Upper lobe of right lung (tissue), 1 donor: ENCODE results near the gene KCTD15. TPM values are rescaled to one million over a fixed set of nuclear protein-coding genes. Genes with fewer than 3 reads are reported as not detected.

ENCODE experiments used
- ATAC-seq: fragments of 200-7000 bp; cut with Tn5 transposase; one replicate; pipeline ENCODE4 v1.9.1; 2020; ENCODE audit warnings: mild to moderate bottlenecking, moderate library complexity
- DNase-seq: peaks from one replicate; pipeline ENCODE4 v3.0.0-alpha.2; 2020
- H3K27ac ChIP-seq: fragments of 200-600 bp; one replicate; pipeline ENCODE4 v1.8.0; 2022
- H3K27me3 ChIP-seq: fragments of 200-600 bp; one replicate; pipeline ENCODE4 v1.8.0; 2022; ENCODE audit warnings: mild to moderate bottlenecking
- H3K36me3 ChIP-seq: fragments of 200-600 bp; one replicate; pipeline ENCODE4 v1.8.0; 2022
- H3K4me1 ChIP-seq: fragments of 200-600 bp; one replicate; pipeline ENCODE4 v1.8.0; 2022
- H3K4me3 ChIP-seq: fragments of 200-600 bp; one replicate; pipeline ENCODE4 v1.8.0; 2022; ENCODE audit warnings: mild to moderate bottlenecking
- H3K9me3 ChIP-seq: fragments of 200-600 bp; one replicate; pipeline ENCODE4 v1.8.0; 2022
- CTCF ChIP-seq: fragments of 200-600 bp; IDR thresholded peaks from one replicate; pipeline ENCODE4 v1.8.0; 2022; ENCODE audit warnings: antibody characterized with exemption
- intact Hi-C: fragments of 100-400 bp; cut with DNase I; formaldehyde crosslinking; loops from one replicate; pipeline ENCODE4 v1.11.0; 2022
- total RNA-seq: library from RNA; stranded (reverse); fragmentation: NEBNext Ultra II Directional; extraction: Animal tissue kit (Norgen Biotek cat#: 25700); gene quantifications from one replicate; pipeline ENCODE4 v1.2.1, GENCODE V29; 2021
- donor health status: DM: no; HTN: yes; CAD: no; lungs with severe emphysema.

The KCTD15 gene
- total RNA-seq, 1 donor from 2014 or later: 48.7 TPM

- DNase-seq (no peak), ATAC-seq (no peak)
- no peak overlapping the region for H3K27ac ChIP-seq
- H3K4me1 ChIP-seq: no peaks in the 10 kb centered on the region
- no peaks in the 10 kb centered on the region for H3K9me3 ChIP-seq
- H3K27me3 ChIP-seq: no peaks in the 10 kb centered on the region
- TF ChIP-seq CTCF: no peak
- H3K36me3 ChIP-seq: no peaks in the 10 kb centered on the region
- intact Hi-C loops: loop anchor here (10.0 kb wide), 1 partner anchor 306 kb away; no protein-coding TSS in a partner anchor
- no peak overlapping the region for H3K4me3 ChIP-seq
Observed at GRCh38 chr19:33788676-33789075, 8.0 kb upstream of the KCTD15 start.

- H3K4me1 ChIP-seq: peaks cover 3% of the 10 kb centered on the region
- H3K27ac ChIP-seq: no peak overlapping the region
- no peak for TF ChIP-seq CTCF
- DNase-seq (no peak), ATAC-seq (no peak)
- no peak overlapping the region for H3K4me3 ChIP-seq
- H3K27me3 ChIP-seq: no peaks in the 10 kb centered on the region
- no peaks in the 10 kb centered on the region for H3K9me3 ChIP-seq
- intact Hi-C loops: loop anchor here (10.0 kb wide), 1 partner anchor 305 kb away; no protein-coding TSS in a partner anchor
- no peaks in the 10 kb centered on the region for H3K36me3 ChIP-seq
Observed at GRCh38 chr19:33789344-33789743, 7.3 kb upstream of the KCTD15 start.

- H3K9me3 ChIP-seq: no peaks in the 10 kb centered on the region
- TF ChIP-seq CTCF: no peak
- H3K4me3 ChIP-seq: peak overlapping the region; percentile 70
- intact Hi-C loops: loop anchor here (10.0 kb wide), 1 partner anchor 100 kb away; no protein-coding TSS in a partner anchor
- H3K4me1 ChIP-seq: peaks cover 14% of the 10 kb centered on the region
- ATAC-seq: no peak
- H3K27me3 ChIP-seq: no peaks in the 10 kb centered on the region
- no peaks in the 10 kb centered on the region for H3K36me3 ChIP-seq
- peak overlapping the region; percentile 92 for H3K27ac ChIP-seq
- no peak for DNase-seq
Observed at GRCh38 chr19:33794683-33795369, 1.8 kb upstream of the KCTD15 start.

GRCh38 chr19:33795370-33796163, 1.1 kb upstream of the KCTD15 start:
- Histone ChIP-seq H3K27ac (peak overlapping the region; percentile 92), H3K9me3 (no peaks in the 10 kb centered on the region), H3K4me1 (peaks cover 14% of the 10 kb centered on the region), H3K27me3 (no peaks in the 10 kb centered on the region), H3K36me3 (peaks cover under 1% of the 10 kb centered on the region), H3K4me3 (peak overlapping the region; percentile 70)
- peak; percentile 90 for DNase-seq
- intact Hi-C loops: loop anchor here (10.0 kb wide), 1 partner anchor 99 kb away; no protein-coding TSS in a partner anchor
- peak; percentile 89 for ATAC-seq
- TF ChIP-seq CTCF: peak; percentile 66

GRCh38 chr19:33797802-33798671, 1.4 kb downstream of the KCTD15 start:
- intact Hi-C loops: loop anchor here (10.0 kb wide), 1 partner anchor 97 kb away; no protein-coding TSS in a partner anchor
- TF ChIP-seq CTCF: no peak
- peak overlapping the region; percentile 70 for H3K4me3 ChIP-seq
- H3K27ac ChIP-seq: peak overlapping the region; percentile 92
- H3K27me3 ChIP-seq: no peaks in the 10 kb centered on the region
- peaks cover 9% of the 10 kb centered on the region for H3K36me3 ChIP-seq
- peak; percentile 10 for ATAC-seq
- no peaks in the 10 kb centered on the region for H3K9me3 ChIP-seq
- H3K4me1 ChIP-seq: peaks cover 14% of the 10 kb centered on the region
- no peak for DNase-seq
